Inferior parietal cortex (tissue), 1 donor: ENCODE measurements around the gene OPCML.

ENCODE experiments used
- DNase-seq: peaks from one replicate; pipeline ENCODE4 v3.0.0-alpha.2; 2016; ENCODE audit errors: extremely low spot score

The OPCML gene

GRCh38 chr11:133360860-133361688, 171.2 kb downstream of the OPCML start:
- DNase-seq, result no peak

GRCh38 chr11:133355095-133355494, 177.2 kb downstream of the OPCML start:
- no peak for DNase-seq

DNA sequence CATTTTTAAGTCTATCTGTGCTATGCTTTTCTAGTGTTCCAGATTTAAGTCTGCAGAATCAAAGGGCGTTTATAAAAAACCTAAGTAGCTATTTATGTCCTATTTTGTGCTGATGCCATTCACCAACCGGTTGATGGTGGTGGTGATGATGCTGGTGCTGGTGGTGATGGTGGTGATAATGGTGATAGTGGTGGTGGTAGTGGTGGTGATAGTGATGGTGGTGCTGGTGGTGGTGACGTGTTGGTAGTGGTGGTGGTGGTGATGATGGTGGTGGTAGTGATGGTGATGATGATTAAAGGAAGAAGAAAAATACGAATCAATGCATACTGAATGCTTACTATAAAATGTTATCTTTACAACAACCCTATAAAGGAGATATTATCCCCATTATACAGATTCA, 178.2 kb downstream of the OPCML start:
- DNase-seq, result no peak

GRCh38 chr11:133350045-133350444, 182.3 kb downstream of the OPCML start:
- DNase-seq, result no peak

DNA sequence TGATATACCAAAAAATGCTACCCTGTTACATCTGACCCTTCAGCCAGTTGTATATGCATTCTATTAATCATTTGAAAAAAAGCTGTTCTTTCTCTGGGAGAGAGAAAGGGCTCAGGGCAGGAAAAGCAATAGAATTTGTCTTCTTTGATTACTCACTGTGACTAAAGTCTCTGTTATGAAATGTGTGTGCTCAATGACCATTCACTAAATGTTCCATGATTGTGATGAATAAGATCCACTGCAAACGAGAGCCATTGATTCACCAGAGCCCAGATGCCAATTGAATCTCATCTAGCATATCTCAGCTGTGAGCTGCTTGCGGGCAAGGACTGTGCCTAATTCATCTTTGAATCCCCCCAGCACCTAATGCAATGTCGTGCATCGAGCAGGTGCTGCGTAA, 184.3 kb downstream of the OPCML start:
- DNase-seq, result no peak

GRCh38 chr11:133346137-133346536, 186.2 kb downstream of the OPCML start:
- no peak for DNase-seq

DNA sequence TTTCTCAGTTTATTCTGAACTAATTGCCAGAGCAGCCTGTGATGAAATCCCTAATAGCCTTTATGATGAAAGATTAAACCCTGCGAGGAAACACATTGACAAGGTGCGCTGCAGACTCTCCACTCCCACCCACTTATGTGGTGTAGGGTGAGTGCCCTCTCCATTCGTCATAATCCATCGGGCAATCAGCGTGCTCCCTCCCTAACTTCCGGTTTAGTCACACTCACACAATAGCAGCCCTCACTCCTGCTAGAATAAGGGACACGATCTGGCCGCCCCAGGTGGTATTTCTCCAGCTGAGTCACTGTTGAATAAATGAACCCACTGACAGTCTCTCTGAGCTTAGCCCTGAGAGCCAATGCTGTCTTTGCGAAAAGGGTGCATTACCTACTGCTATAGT, 188.3 kb downstream of the OPCML start:
- no peak for DNase-seq

GRCh38 chr11:133339495-133340140, 192.7 kb downstream of the OPCML start:
- no peak for DNase-seq

- DNase-seq, result no peak
Measured at GRCh38 chr11:133338588-133338987, 193.7 kb downstream of the OPCML start.

- DNase-seq, result no peak
Measured at GRCh38 chr11:133337951-133338418, 194.3 kb downstream of the OPCML start.

DNA sequence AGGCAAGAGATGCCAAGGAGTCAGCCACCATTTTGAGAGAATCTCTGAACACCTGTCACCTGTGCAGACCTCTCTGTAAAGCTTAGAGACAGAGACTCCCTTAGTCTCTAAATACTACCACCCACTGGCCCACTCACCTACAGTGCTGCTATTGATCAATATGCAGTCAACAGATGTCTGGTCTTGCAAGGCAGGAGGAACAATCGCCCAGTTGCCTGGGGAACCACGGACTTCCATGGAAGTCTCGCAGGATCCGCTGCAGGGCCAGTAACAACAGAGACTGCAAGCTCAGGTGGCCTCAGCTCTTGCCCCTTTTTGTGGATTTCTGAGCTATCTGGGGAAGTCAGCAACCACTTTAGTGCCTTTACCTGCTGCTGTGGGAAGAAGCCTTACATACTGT, 195.1 kb downstream of the OPCML start:
- no peak for DNase-seq

DNA sequence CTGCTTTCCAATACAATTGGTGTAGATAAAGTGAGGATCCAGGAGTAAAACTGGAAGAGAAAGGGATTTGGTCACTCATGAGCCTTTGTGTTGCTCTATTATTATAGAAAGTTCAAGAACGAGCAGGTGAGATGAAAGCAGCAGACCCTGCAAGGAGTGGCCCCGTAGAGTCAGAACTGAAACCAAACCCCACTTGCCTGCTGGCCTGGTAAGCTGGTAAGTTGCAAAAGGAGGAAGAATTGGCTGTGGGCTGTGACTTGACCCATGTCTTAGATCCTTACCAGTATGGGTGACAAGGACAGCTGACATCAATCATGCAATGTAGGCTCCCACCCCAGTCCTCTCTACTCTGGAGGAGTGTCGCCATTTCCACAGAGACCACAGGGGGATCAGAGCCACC, 201.3 kb downstream of the OPCML start:
- no peak for DNase-seq

- no peak for DNase-seq
Measured at GRCh38 chr11:133326849-133327248, 205.5 kb downstream of the OPCML start.

DNA sequence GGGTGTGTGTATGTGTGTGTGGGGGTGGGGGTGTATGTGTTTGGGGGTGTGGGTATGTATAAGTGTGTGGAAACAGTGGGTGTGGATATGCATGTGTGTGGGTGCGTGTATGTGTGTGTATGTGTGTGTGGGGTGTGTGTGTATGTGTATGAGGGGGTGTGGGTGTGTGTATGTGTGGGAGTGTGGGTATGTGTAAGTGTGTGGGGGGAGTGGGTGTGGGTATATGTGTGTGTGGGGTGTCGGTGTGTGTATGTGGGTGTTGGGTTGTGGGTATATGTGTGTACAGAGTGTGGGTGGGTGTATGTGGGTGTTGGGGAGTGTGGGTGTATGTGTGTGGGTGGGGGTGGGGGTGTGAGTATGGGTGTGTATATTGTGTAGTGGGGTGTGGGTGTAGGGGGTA, 206.0 kb downstream of the OPCML start:
- no peak for DNase-seq

- no peak for DNase-seq
Measured at GRCh38 chr11:133325711-133326110, 206.6 kb downstream of the OPCML start.

DNA sequence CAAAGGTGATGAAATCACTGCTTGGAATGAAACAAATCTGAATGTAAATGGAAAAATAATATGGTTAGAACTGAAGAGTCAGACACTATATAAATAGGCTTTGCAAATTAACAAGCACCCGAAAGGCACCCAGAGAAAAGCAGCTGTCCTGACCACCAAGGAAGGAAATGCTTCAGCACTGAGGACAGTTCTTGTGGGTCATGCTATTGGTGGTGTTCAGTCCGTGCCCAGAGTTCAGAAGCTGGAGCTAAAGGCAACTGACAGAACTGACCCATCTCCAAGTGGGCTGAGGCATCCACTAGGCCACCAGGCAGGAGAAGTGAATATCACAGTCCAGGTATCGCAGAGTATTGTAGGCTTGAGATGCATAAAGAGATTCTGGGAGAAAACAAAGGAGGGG, 208.9 kb downstream of the OPCML start:
- DNase-seq, result no peak

DNA sequence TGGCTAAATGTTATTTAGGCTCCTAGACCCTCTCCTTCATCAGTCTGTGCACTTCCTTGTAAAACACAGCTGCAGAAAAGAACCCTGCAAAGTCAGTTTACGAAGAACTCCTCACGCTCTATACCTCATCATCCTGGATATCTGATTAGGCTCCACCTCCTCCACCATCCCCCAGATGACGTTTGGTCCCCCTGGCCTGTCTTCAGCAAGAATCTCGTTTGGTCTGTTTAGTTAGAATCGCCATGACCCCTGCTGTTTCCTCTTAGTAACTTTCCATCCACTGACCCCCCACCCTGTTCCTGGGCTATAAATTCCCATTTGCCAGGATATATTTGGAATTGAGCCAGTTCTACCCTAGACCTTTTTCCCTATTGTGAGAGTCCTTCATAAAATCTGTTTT, 214.1 kb downstream of the OPCML start:
- DNase-seq, result no peak

DNA sequence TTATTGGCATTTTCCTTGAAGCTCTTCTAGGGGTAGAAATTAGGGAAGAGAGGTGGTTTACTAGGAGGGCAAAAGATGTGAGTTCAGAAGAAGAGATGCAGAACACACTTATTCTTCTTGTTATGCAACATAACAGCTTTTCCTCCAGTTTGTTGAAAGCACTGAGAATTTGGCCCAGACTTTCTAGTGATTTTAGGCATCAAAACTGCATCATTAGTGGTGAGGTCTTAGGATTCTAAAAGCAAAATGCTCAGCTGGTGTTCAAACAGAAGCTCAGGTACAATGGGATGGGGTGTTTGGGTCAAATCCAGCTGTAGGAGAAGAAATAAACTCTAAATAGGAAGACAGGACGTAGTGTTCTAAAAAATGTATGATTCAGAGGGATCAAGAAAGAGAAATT, 221.1 kb downstream of the OPCML start:
- DNase-seq, result peak; percentile 56

DNA sequence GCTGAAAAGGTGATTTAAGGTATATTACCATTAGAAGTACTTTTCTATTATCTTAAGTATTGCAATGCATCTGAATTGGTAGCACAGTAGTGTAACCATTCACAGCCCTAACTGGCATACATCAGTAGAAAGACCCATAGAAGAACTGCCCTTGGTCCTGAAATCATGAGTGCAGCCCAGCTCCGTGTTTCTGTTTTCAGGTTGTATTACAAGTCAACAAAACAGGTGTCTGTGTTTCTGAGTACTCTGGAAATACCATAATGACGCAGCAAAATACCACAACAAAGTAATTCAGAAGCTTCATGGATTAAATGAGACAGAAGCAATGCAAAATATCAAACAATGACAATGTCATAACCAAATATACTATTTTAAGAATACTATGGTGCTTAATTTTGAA, 226.3 kb downstream of the OPCML start:
- DNase-seq, result no peak

DNA sequence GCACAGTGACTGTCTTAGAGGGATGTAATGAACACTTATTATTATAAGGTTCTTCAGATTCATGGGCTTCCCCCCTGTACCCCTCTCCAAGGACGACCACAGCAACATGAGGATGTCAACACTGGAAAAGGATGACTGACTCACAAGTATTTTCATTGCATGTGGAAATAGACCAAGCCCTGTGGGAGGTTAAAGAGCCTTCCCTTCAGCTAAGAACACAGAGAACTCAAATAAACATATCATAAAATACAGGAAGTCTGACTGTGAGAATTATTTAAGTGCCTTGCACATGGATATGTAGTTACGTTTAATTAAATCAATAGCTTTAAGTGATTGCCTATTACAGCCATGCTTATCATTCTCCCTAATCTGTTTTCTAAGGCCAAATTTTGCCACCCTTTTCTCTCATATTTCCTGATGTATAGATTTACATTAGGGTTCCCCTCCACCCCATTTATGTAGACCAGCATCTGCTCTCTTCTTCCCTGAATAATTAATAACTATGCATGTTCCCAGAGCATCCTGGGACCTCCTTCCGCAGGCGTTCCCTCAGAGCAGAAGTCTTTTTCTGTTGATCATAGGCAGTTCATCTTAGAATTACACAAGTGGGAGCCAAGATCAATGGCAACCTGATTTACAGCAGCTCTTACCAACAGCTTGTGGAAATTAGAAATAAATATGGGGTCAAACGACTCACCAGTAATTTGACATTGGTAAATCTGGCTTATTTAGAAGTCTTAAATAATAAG, 226.9 kb downstream of the OPCML start:
- DNase-seq, result no peak

- DNase-seq, result no peak
Measured at GRCh38 chr11:133303262-133303661, 229.0 kb downstream of the OPCML start.

DNA sequence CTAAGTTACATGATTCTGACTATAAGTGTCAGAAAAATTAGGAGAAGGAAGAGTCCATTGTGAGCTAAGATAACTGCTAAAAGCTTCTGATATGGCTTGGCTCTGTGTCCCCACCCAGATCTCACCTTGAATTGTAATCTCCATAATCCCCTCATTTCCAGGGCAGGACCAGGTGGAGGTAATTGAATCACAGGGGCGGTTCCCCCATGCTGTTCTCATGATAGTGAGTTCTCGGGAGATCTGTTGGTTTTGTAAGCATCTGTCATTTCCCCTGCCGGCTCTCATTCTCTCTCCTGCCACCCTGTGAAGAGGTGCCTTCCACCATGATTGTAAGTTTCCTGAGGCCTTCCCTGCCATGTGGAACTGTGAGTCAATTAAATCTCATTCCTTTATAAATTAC, 230.2 kb downstream of the OPCML start:
- no peak for DNase-seq

DNA sequence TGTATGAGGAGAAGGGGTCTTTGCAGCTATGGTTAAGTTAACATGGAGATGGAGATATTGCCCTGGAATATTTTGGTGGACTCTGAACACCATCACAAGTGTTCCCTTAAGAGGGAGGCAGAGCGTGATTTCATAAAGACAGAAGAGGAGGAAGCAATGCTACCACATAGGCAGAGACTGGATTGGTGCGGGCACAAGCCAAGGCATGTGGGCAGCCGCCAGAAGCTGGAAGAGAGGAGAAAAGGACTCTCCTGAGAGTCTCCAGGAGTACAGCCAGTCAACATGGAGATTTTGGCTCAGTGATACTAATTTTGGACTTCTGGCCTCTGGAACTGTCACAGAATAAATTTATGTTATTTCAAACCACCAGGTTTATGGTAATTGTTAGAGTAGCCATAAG, 231.6 kb downstream of the OPCML start:
- no peak for DNase-seq
